Testis (tissue), 2 donors: ENCODE measurements around the gene RPL28.

ENCODE experiments used
- CTCF ChIP-seq, 3 experiments: fragments of 450-650 bp in 2 of 3; fragments of 200-600 bp in 1 of 3; sonication (generic) in 1 of 3; IDR thresholded peaks; one replicate each; pipeline ENCODE4 v1.5.1; 2016 to 2019; ENCODE audit warnings: antibody characterized with exemption in 3 of 3, mild to moderate bottlenecking in 2 of 3, moderate library complexity in 1 of 3
- POLR2A ChIP-seq: fragments of 450-650 bp; IDR thresholded peaks from one replicate; pipeline ENCODE4 v1.6.1; 2017; ENCODE audit warnings: antibody characterized with exemption, mild to moderate bottlenecking, moderate library complexity

- TF ChIP-seq POLR2A (no peak), CTCF (IDR thresholded peaks at IDR 0.05) (no peak)
Measured at GRCh38 chr19:55441692-55442321, 56.1 kb downstream of the RPL28 start.
